Sciatic nerve (tissue), 2 donors: ENCODE measurements around the gene KIF18B. TPM values are rescaled to one million over a fixed set of nuclear protein-coding genes. Genes with fewer than 3 reads are reported as not detected.
A peak's percentile ranks its signal among the peaks of the same experiment; 100 is the strongest.

Experiments used
- ATAC-seq: fragments of 200-7000 bp; cut with Tn5 transposase; one replicate; pipeline ENCODE4 v1.9.1; 2020; ENCODE audit warnings: mild to moderate bottlenecking, moderate library complexity
- DNase-seq: peaks from one replicate; pipeline ENCODE4 v3.0.0-alpha.2; 2020; ENCODE audit warnings: low spot score
- intact Hi-C: fragments of 100-400 bp; cut with DNase I; formaldehyde crosslinking; loops from one replicate; pipeline ENCODE4 v1.14.2; 2022
- total RNA-seq: library from RNA; stranded (reverse); fragmentation: NEBNext Ultra II Directional; extraction: Animal tissue kit (Norgen Biotek cat#: 25700); gene quantifications from one replicate; pipeline ENCODE4 v1.2.1, GENCODE V29; 2021
- donor health status: DM: no; HTN: no; CAD: no.
- donor health status: DM: no; HTN: no; CAD: no.

Gene KIF18B
- total RNA-seq, 1 donor from 2014 or later, result 0.40 TPM

GRCh38 chr17:44924107-44924544 is 23.4 kb downstream of the KIF18B start:
- DNase-seq, result no peak
- ATAC-seq, result no peak
- intact Hi-C loops, result no loop called here

- DNase-seq (peak; percentile 41), ATAC-seq (no peak)
- intact Hi-C loops, result no loop called here
Measured at GRCh38 chr17:44922746-44923470, 24.7 kb downstream of the KIF18B start.

- intact Hi-C loops, result no loop called here
- no peak for DNase-seq
- no peak for ATAC-seq
Measured at GRCh38 chr17:44922136-44922535, 25.4 kb downstream of the KIF18B start.

GRCh38 chr17:44921122-44921882 is 26.3 kb downstream of the KIF18B start:
- ATAC-seq (peak; percentile 15), DNase-seq (peak; percentile 59)
- intact Hi-C loops, result loop anchor here (2.0 kb wide), 1 partner anchor 99 kb away; no protein-coding TSS in a partner anchor

GRCh38 chr17:44920565-44920940 is 27.0 kb downstream of the KIF18B start:
- DNase-seq (peak; percentile 53), ATAC-seq (peak; percentile 8)
- intact Hi-C loops, result loop anchor here (2.0 kb wide), 1 partner anchor 100 kb away; no protein-coding TSS in a partner anchor

- ATAC-seq (peak; percentile 95), DNase-seq (peak; percentile 85)
- intact Hi-C loops, result loop anchor here (2.0 to 10.0 kb wide), 2 partner anchors 101 to 215 kb away; partner anchors contain the start of genes ACBD4 and PLCD3
Measured at GRCh38 chr17:44919885-44920564, 27.5 kb downstream of the KIF18B start.

GRCh38 chr17:44919411-44919810 is 28.2 kb downstream of the KIF18B start:
- ATAC-seq (no peak), DNase-seq (no peak)
- intact Hi-C loops, result loop anchor here (10.0 kb wide), 1 partner anchor 215 kb away; the partner anchor contains the start of genes ACBD4 and PLCD3

GRCh38 chr17:44918006-44918405 is 29.6 kb downstream of the KIF18B start:
- DNase-seq, result no peak
- ATAC-seq, result no peak
- intact Hi-C loops, result loop anchor here (10.0 kb wide), 1 partner anchor 217 kb away; the partner anchor contains the start of genes ACBD4 and PLCD3

- ATAC-seq (no peak), DNase-seq (no peak)
- intact Hi-C loops, result loop anchor here (10.0 kb wide), 1 partner anchor 217 kb away; the partner anchor contains the start of genes ACBD4 and PLCD3
Measured at GRCh38 chr17:44917456-44917855, 30.1 kb downstream of the KIF18B start.

- intact Hi-C loops, result loop anchor here (10.0 kb wide), 1 partner anchor 218 kb away; the partner anchor contains the start of genes ACBD4 and PLCD3
- peak; percentile 79 for DNase-seq
Measured at GRCh38 chr17:44916781-44917241, 30.8 kb downstream of the KIF18B start.

GRCh38 chr17:44915862-44916780 is 31.5 kb downstream of the KIF18B start:
- intact Hi-C loops, result loop anchor here (10.0 kb wide), 1 partner anchor 219 kb away; the partner anchor contains the start of genes ACBD4 and PLCD3

More at GRCh38 chr17:44916781-44917241, 30.8 kb downstream of the KIF18B start:
- ATAC-seq, result peak; percentile 7

GRCh38 chr17:44915321-44915726 is 32.2 kb downstream of the KIF18B start, which contains the start of gene GFAP:
Gene GFAP, minus strand, starts transcription at chr17:44915500. Its CDS starts 14 bp downstream, at chr17:44915486.
- ATAC-seq (no peak), DNase-seq (peak; percentile 58)
- intact Hi-C loops, result loop anchor here (10.0 kb wide), 1 partner anchor 219 kb away; the partner anchor contains the start of genes ACBD4 and PLCD3

More at GRCh38 chr17:44915862-44916780, 31.5 kb downstream of the KIF18B start:
- DNase-seq (peak; percentile 43), ATAC-seq (no peak)

GRCh38 chr17:44914698-44915271 is 32.8 kb downstream of the KIF18B start:
- DNase-seq (peak; percentile 47), ATAC-seq (no peak)
- intact Hi-C loops, result loop anchor here (10.0 kb wide), 1 partner anchor 220 kb away; the partner anchor contains the start of genes ACBD4 and PLCD3

- ATAC-seq (no peak), DNase-seq (no peak)
- intact Hi-C loops, result loop anchor here (10.0 kb wide), 1 partner anchor 221 kb away; the partner anchor contains the start of genes ACBD4 and PLCD3
Measured at GRCh38 chr17:44914148-44914547, 33.4 kb downstream of the KIF18B start.

GRCh38 chr17:44913676-44914075 is 33.9 kb downstream of the KIF18B start:
- ATAC-seq (no peak), DNase-seq (no peak)
- intact Hi-C loops, result loop anchor here (10.0 kb wide), 1 partner anchor 221 kb away; the partner anchor contains the start of genes ACBD4 and PLCD3

GRCh38 chr17:44912763-44913544 is 34.6 kb downstream of the KIF18B start:
- intact Hi-C loops, result loop anchor here (10.0 kb wide), 1 partner anchor 222 kb away; the partner anchor contains the start of genes ACBD4 and PLCD3
- DNase-seq, result no peak
- ATAC-seq, result no peak
